H1 (cell line): ENCODE measurements around the gene ISOC1. TPM values are rescaled to one million over a fixed set of nuclear protein-coding genes. Genes with fewer than 3 reads are reported as not detected.

ENCODE experiments used
- CTCF ChIA-PET: fragments of 300-600 bp; sonication (Branson Sonifier 250); formaldehyde crosslinking; loops from one replicate; lab custom pipeline; 2021; ENCODE audit not compliant: partially characterized antibody; lab: Charles Lee
- POLR2A ChIA-PET: fragments of 300-600 bp; sonication (Branson Sonifier 250); formaldehyde crosslinking; loops from one replicate; lab custom pipeline; 2021; ENCODE audit warnings: inconsistent platforms; ENCODE audit not compliant: partially characterized antibody; lab: Charles Lee
- DNase-seq, 2 experiments: peaks; one replicate each; pipeline versions ENCODE4 v3.0.0 to v3.0.0-alpha.2; 2010 to 2022; ENCODE audit warnings: low spot score in 2 of 2, low read depth in 1 of 2, mixed read lengths in 1 of 2
- FAIRE-seq: peaks from 2 replicates; lab custom pipeline; 2011; peaks lifted over from hg19 to GRCh38; lab: Jason Lieb, UNC
- H2AFZ ChIP-seq: 2 replicates; pipeline ENCODE4 v1.8.1; 2012; ENCODE audit warnings: low read length, inconsistent platforms
- H2AK5ac ChIP-seq: 2 replicates; pipeline ENCODE4 v1.6.1; 2013; ENCODE audit warnings: low read depth, low read length
- H2BK120ac ChIP-seq: replicated peaks from 2 replicates; pipeline ENCODE3; 2013; ENCODE audit warnings: low read depth, low read length, inconsistent platforms
- H2BK12ac ChIP-seq: 2 replicates; pipeline ENCODE4 v1.6.1; 2013; ENCODE audit warnings: low read depth, low read length
- H2BK15ac ChIP-seq: 2 replicates; pipeline ENCODE4 v1.6.1; 2013; ENCODE audit warnings: low read length
- H2BK20ac ChIP-seq: 2 replicates; pipeline ENCODE4 v1.6.1; 2013; ENCODE audit warnings: low read length
- H2BK5ac ChIP-seq: 2 replicates; pipeline ENCODE4 v1.6.1; 2013; ENCODE audit warnings: low read depth, low read length
- H3K14ac ChIP-seq: 2 replicates; pipeline ENCODE4 v1.6.1; 2013; ENCODE audit warnings: inconsistent platforms; ENCODE audit not compliant: insufficient read length
- H3K18ac ChIP-seq: 2 replicates; pipeline ENCODE4 v1.6.1; 2013; ENCODE audit warnings: low read length; ENCODE audit errors: extremely low read depth
- H3K23ac ChIP-seq: 2 replicates; pipeline ENCODE4 v1.6.1; 2013; ENCODE audit warnings: inconsistent platforms; ENCODE audit not compliant: insufficient read length
- H3K23me2 ChIP-seq: 2 replicates; pipeline ENCODE4 v1.6.1; 2013; ENCODE audit warnings: low read depth, low read length
- H3K27ac ChIP-seq: 2 replicates; pipeline ENCODE4 v1.6.1; 2011; ENCODE audit warnings: low read depth, low read length, inconsistent platforms
- H3K27me3 ChIP-seq, 4 experiments: replicated peaks in 1 of 4; 1 replicate in 1 of 4; 2 replicates in 3 of 4; pipeline versions ENCODE4 v1.6.1 to v1.8.1; 2011 to 2013; ENCODE audit warnings: low read length in 3 of 4, mild to moderate bottlenecking in 3 of 4, inconsistent platforms in 2 of 4, mixed read lengths in 2 of 4, moderate library complexity in 1 of 4; ENCODE audit not compliant: control insufficient read depth in 3 of 4, insufficient read depth in 3 of 4; ENCODE audit errors: extremely low read depth in 1 of 4
- H3K36me3 ChIP-seq, 4 experiments: 2 replicates each; pipeline versions ENCODE4 v1.6.1 to v1.8.1; 2011 to 2013; ENCODE audit warnings: mild to moderate bottlenecking in 4 of 4, low read length in 3 of 4, moderate library complexity in 2 of 4, control low read depth in 1 of 4, inconsistent platforms in 1 of 4; ENCODE audit not compliant: insufficient read depth in 4 of 4, control insufficient read depth in 2 of 4
- H3K4ac ChIP-seq: replicated peaks from 2 replicates; pipeline ENCODE3; 2013; ENCODE audit warnings: low read length, low read depth, mixed read lengths, inconsistent platforms; ENCODE audit not compliant: insufficient read length
- H3K4me1 ChIP-seq, 4 experiments: replicated peaks in 1 of 4; 1 replicate in 1 of 4; 2 replicates in 3 of 4; pipeline versions ENCODE4 v1.6.1 to v1.8.1; 2011 to 2013; ENCODE audit warnings: low read length in 3 of 4, inconsistent platforms in 2 of 4, mixed read lengths in 1 of 4; ENCODE audit not compliant: insufficient read depth in 4 of 4, control insufficient read depth in 3 of 4
- H3K4me2 ChIP-seq, 2 experiments: 2 replicates each; pipeline versions ENCODE4 v1.6.1 to v1.8.1; 2011 to 2013; ENCODE audit warnings: low read depth in 2 of 2, low read length in 2 of 2, control low read depth in 1 of 2, inconsistent platforms in 1 of 2, mild to moderate bottlenecking in 1 of 2; ENCODE audit not compliant: insufficient read depth in 1 of 2
- H3K4me3 ChIP-seq, 4 experiments: fragments of 200-600, 300-600 bp in 1 of 4; sonication (generic), shearing (Covaris generic), sonication (Bioruptor Twin) in 1 of 4; 2 replicates each; pipeline versions ENCODE4 v1.5.1 to v1.8.1; 2011 to 2016; ENCODE audit warnings: low read length in 4 of 4, low read depth in 3 of 4, control low read depth in 2 of 4, inconsistent platforms in 2 of 4, mild to moderate bottlenecking in 2 of 4, mixed read lengths in 1 of 4, moderate library complexity in 1 of 4; ENCODE audit not compliant: insufficient read depth in 2 of 4; ENCODE audit errors: extremely low read depth in 1 of 4
- H3K56ac ChIP-seq: replicated peaks from 2 replicates; pipeline ENCODE3; 2013; ENCODE audit warnings: low read depth, mild to moderate bottlenecking, mixed read lengths, low read length, inconsistent platforms; ENCODE audit not compliant: insufficient read length
- H3K79me1 ChIP-seq: 2 replicates; pipeline ENCODE4 v1.6.1; 2013; ENCODE audit warnings: low read depth, low read length, control low read depth
- H3K79me2 ChIP-seq, 2 experiments: 2 replicates each; pipeline versions ENCODE4 v1.6.1 to v1.8.1; 2012 to 2013; ENCODE audit warnings: low read length in 2 of 2, mild to moderate bottlenecking in 2 of 2, inconsistent platforms in 1 of 2; ENCODE audit not compliant: insufficient read depth in 2 of 2, control insufficient read depth in 1 of 2
- H3K9ac ChIP-seq, 4 experiments: replicated peaks in 1 of 4; 1 replicate in 1 of 4; 2 replicates in 3 of 4; pipeline versions ENCODE4 v1.6.1 to v1.8.1; 2011 to 2013; ENCODE audit warnings: low read depth in 3 of 4, low read length in 3 of 4, control low read depth in 2 of 4, mild to moderate bottlenecking in 2 of 4, moderate library complexity in 2 of 4, inconsistent platforms in 1 of 4; ENCODE audit errors: extremely low read depth in 1 of 4
- H3K9me3 ChIP-seq, 2 experiments: 2 replicates each; pipeline versions ENCODE4 v1.6.1 to v1.8.1; 2012 to 2013; ENCODE audit warnings: mild to moderate bottlenecking in 2 of 2, moderate library complexity in 2 of 2, control low read depth in 1 of 2, inconsistent platforms in 1 of 2, low read depth in 1 of 2, low read length in 1 of 2, mixed read lengths in 1 of 2; ENCODE audit not compliant: insufficient read depth in 2 of 2
- H4K20me1 ChIP-seq, 2 experiments: replicated peaks in 1 of 2; 2 replicates each; pipeline versions ENCODE3 to v1.8.1; 2011 to 2013; ENCODE audit warnings: inconsistent platforms in 2 of 2, low read length in 2 of 2, mild to moderate bottlenecking in 1 of 2; ENCODE audit not compliant: insufficient read depth in 2 of 2, control insufficient read depth in 1 of 2
- H4K5ac ChIP-seq: 2 replicates; pipeline ENCODE4 v1.6.1; 2013; ENCODE audit warnings: low read length, low read depth, mixed read lengths, inconsistent platforms; ENCODE audit not compliant: insufficient read length
- H4K8ac ChIP-seq: 2 replicates; pipeline ENCODE4 v1.8.0; 2013; ENCODE audit warnings: mild to moderate bottlenecking, moderate library complexity, low read length, inconsistent platforms; ENCODE audit not compliant: insufficient read depth; ENCODE audit errors: extremely low read depth
- H4K91ac ChIP-seq: replicated peaks from 2 replicates; pipeline ENCODE3; 2013; ENCODE audit warnings: low read length, mixed read lengths, inconsistent platforms; ENCODE audit not compliant: insufficient read length
- BCL11A ChIP-seq, 2 experiments: IDR thresholded peaks; one replicate each; pipeline ENCODE4 v1.6.1; 2011; ENCODE audit warnings: low read depth in 2 of 2, low read length in 2 of 2, mild to moderate bottlenecking in 2 of 2
- GTF2F1 ChIP-seq: IDR thresholded peaks from 2 replicates; pipeline ENCODE4 v1.6.1; 2012; ENCODE audit warnings: low read depth, low read length, improper control_type of control experiment, borderline replicate concordance
- HDAC6 ChIP-seq: IDR thresholded peaks from one replicate; pipeline ENCODE4 v1.7.1; 2012; ENCODE audit warnings: low read depth, mild to moderate bottlenecking, inconsistent platforms, low read length, moderate library complexity
- JUN ChIP-seq: IDR thresholded peaks from 2 replicates; pipeline ENCODE4 v1.6.1; 2011; ENCODE audit warnings: low read depth, mild to moderate bottlenecking, improper control_type of control experiment, low read length
- JUND ChIP-seq: IDR thresholded peaks from 2 replicates; pipeline ENCODE4 v1.6.1; 2011; ENCODE audit warnings: mild to moderate bottlenecking, improper control_type of control experiment, low read length
- KDM5A ChIP-seq: fragments of 200-600 bp; IDR thresholded peaks from 2 replicates; pipeline ENCODE4 v1.7.1; 2012; ENCODE audit warnings: mild to moderate bottlenecking, low read length, inconsistent platforms, mixed read lengths
- PHF8 ChIP-seq: fragments of 200-600 bp; sonication (generic); conservative IDR thresholded peaks from 2 replicates; pipeline ENCODE4 v1.7.1; 2012; ENCODE audit warnings: low read depth, mild to moderate bottlenecking, inconsistent platforms, low read length, moderate library complexity
- RAD21 ChIP-seq, 2 experiments: IDR thresholded peaks in 1 of 2; conservative IDR thresholded peaks in 1 of 2; 2 replicates each; pipeline ENCODE4 v1.6.1; 2011; ENCODE audit warnings: low read depth in 2 of 2, low read length in 2 of 2, improper control_type of control experiment in 1 of 2, inconsistent platforms in 1 of 2, mild to moderate bottlenecking in 1 of 2, moderate library complexity in 1 of 2
- SIN3A ChIP-seq, 2 experiments: IDR thresholded peaks in 1 of 2; conservative IDR thresholded peaks in 1 of 2; 2 replicates each; pipeline ENCODE4 v1.6.1; 2011 to 2012; ENCODE audit warnings: low read length in 2 of 2, improper control_type of control experiment in 1 of 2, low read depth in 1 of 2, mild to moderate bottlenecking in 1 of 2
- SUZ12 ChIP-seq: fragments of 200-600 bp; sonication (generic); IDR thresholded peaks from 2 replicates; pipeline ENCODE4 v1.6.1; 2012; ENCODE audit warnings: mild to moderate bottlenecking, inconsistent platforms, low read length, moderate library complexity, mixed read lengths
- WGBS, 2 experiments: shearing (Covaris generic) in 1 of 2; methylation state at CpG; one replicate each; pipeline versions ENCODE4 v1.1.6 to v1.1.7; 2013 to 2015; ENCODE audit warnings: low lambda C conversion rate in 2 of 2, mixed read lengths in 2 of 2, inconsistent platforms in 1 of 2, low coverage in 1 of 2, missing lambda C conversion rate in 1 of 2; ENCODE audit not compliant: insufficient replicate concordance in 2 of 2, insufficient coverage in 1 of 2, insufficient read length in 1 of 2; ENCODE audit errors: extremely low coverage in 1 of 2, missing lambda C conversion rate in 1 of 2; 5-methylcytosine and 5-hydroxymethylcytosine counted together
- polyA plus RNA-seq, 7 experiments: library from polyadenylated mRNA; depleted of rRNA in 3 of 7; stranded (reverse) in 5 of 7; unstranded in 2 of 7; fragments of >200 nt in 5 of 7; fragments of 200-250 nt in 2 of 7; gene quantifications; 1 replicate in 5 of 7; 2 replicates in 1 of 7; 4 replicates in 1 of 7; pipeline versions ENCODE4 v1.2.1 to v1.2.3, GENCODE V29; 2011 to 2013; ENCODE audit warnings: missing spikeins in 2 of 7, mixed read lengths in 2 of 7
- total RNA-seq: library from RNA; stranded (reverse); fragmentation: NEBNext Ultra II Directional; extraction: Animal tissue kit (Norgen Biotek cat#: 25700); gene quantifications from 2 replicates; pipeline ENCODE4 v1.2.1, GENCODE V29; 2021
- TF ChIP-seq, protein P1 (sequence below), 3 experiments: IDR thresholded peaks; 1 replicate in 2 of 3; 2 replicates in 1 of 3; pipeline versions ENCODE4 v1.5.1 to v1.6.1; 2011; ENCODE audit warnings: low read length in 3 of 3, mild to moderate bottlenecking in 3 of 3, inconsistent platforms in 2 of 3, low read depth in 1 of 3, moderate library complexity in 1 of 3; ENCODE audit not compliant: insufficient read depth in 1 of 3; ENCODE audit errors: control extremely low read depth in 1 of 3

Gene ISOC1
- total and polyA plus RNA-seq, 2 of the 8 experiments (the other 6 are each of a cell fraction or from before 2014, with no cell fraction given), result 27.7 to 34.9 TPM

DNA sequence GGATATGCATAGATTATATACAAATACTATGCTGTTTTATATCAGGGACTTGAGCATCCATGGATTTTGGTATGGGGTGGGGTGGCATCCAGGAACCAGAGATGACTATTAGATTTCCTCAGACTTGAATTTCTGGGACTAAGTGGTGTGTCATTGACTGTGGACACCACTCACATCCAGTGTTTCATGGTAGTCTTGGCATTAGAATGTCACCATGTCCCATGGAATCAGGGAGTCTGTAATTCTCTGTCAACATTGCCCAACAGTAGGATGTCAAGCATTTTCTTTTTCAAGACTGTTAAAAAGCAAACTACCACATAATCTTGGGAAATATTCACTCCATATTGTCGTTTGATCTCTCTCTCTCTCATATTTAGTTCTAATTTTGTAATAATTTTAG, 13.1 kb downstream of the ISOC1 start:
- Histone ChIP-seq H3K14ac (no peak overlapping the region), H3K27ac (no peak overlapping the region), H3K23me2 (no peaks in the 10 kb centered on the region), H3K79me1 (no peaks in the 10 kb centered on the region), H3K36me3 (peaks cover 0 to 2% (median under 1%) of the 10 kb centered on the region in 4 experiments; a peak in 2 of 8 replicates), H2AFZ (no peak overlapping the region), H3K4ac (no peak overlapping the region), H3K4me1 (no peaks in the 10 kb centered on the region), H3K79me2 (peaks cover 0 to 12% of the 10 kb centered on the region in 2 experiments; a peak in 1 of 4 replicates), H3K9me3 (no peaks in the 10 kb centered on the region), H3K9ac (no peak overlapping the region), H3K56ac (no peak overlapping the region), H2BK120ac (no peak overlapping the region), H4K91ac (no peak overlapping the region), H4K20me1 (no peaks in the 10 kb centered on the region), H2BK20ac (no peak overlapping the region), H3K4me3 (no peak overlapping the region), H2AK5ac (no peak overlapping the region), H4K8ac (no peak overlapping the region), H3K23ac (no peak overlapping the region), H2BK5ac (no peak overlapping the region), H4K5ac (no peak overlapping the region), H2BK15ac (no peak overlapping the region), H2BK12ac (no peak overlapping the region), H3K4me2 (no peak overlapping the region), H3K18ac (no peak overlapping the region), H3K27me3 (no peaks in the 10 kb centered on the region)
- no peak for DNase-seq
- POLR2A ChIA-PET, result no interaction called here
- CTCF ChIA-PET, result interaction anchor here (6.7 kb wide), 1 partner anchor 11 kb away, joined by 40 read pairs; the partner anchor contains the start of gene ISOC1
- FAIRE-seq, result no peak
- 78% methylated on average over 1 of the region's 1 CpG; no CpG with 5 or more reads in 1 of the 2 experiments for WGBS, 2 experiments
- TF ChIP-seq SIN3A (conservative IDR thresholded peaks at IDR 0.05 in 1 of 2, IDR thresholded peaks at IDR 0.05 in 1 of 2; ENCODE audit: low read depth in 1 of 2, low read length in 2 of 2) (no peak), SUZ12 (no peak), KDM5A (no peak), PHF8 (no peak), JUN (no peak), RAD21 (IDR thresholded peaks at IDR 0.05 in 1 of 2, conservative IDR thresholded peaks at IDR 0.05 in 1 of 2; ENCODE audit: low read depth in 2 of 2, low read length in 2 of 2) (no peak), BCL11A (IDR thresholded peaks at IDR 0.05; ENCODE audit: low read depth in 2 of 2, low read length in 2 of 2) (no peak), GTF2F1 (no peak), HDAC6 (no peak), JUND (no peak)
- TF ChIP-seq, protein P1, sequence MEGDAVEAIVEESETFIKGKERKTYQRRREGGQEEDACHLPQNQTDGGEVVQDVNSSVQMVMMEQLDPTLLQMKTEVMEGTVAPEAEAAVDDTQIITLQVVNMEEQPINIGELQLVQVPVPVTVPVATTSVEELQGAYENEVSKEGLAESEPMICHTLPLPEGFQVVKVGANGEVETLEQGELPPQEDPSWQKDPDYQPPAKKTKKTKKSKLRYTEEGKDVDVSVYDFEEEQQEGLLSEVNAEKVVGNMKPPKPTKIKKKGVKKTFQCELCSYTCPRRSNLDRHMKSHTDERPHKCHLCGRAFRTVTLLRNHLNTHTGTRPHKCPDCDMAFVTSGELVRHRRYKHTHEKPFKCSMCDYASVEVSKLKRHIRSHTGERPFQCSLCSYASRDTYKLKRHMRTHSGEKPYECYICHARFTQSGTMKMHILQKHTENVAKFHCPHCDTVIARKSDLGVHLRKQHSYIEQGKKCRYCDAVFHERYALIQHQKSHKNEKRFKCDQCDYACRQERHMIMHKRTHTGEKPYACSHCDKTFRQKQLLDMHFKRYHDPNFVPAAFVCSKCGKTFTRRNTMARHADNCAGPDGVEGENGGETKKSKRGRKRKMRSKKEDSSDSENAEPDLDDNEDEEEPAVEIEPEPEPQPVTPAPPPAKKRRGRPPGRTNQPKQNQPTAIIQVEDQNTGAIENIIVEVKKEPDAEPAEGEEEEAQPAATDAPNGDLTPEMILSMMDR (IDR thresholded peaks at IDR 0.05; ENCODE audit: control extremely low read depth in 1 of 3, insufficient read depth in 1 of 3, low read depth in 1 of 3, low read length in 3 of 3), result no peak
